SU-DHL-6 (cell line): ENCODE measurements around the gene KIF2A.

Experiments
- EZH2phosphoT487 ChIP-seq: fragments of 200-600 bp; sonication (generic), shearing (Covaris generic); conservative IDR thresholded peaks from 2 replicates; pipeline ENCODE4 v1.6.1; 2018; ENCODE audit warnings: mild to moderate bottlenecking, antibody characterized with exemption, low read length, moderate library complexity, mixed read lengths
- TF ChIP-seq, protein P1 (sequence below): fragments of 200-600 bp; sonication (generic); IDR thresholded peaks from one replicate; pipeline ENCODE4 v1.5.1; 2017; ENCODE audit warnings: antibody characterized with exemption, mild to moderate bottlenecking, low read length, moderate library complexity; ENCODE audit not compliant: insufficient read depth, poor library complexity, severe bottlenecking

GRCh38 chr5:62331921-62332320, 25.9 kb downstream of the KIF2A start:
- TF ChIP-seq, protein P1, sequence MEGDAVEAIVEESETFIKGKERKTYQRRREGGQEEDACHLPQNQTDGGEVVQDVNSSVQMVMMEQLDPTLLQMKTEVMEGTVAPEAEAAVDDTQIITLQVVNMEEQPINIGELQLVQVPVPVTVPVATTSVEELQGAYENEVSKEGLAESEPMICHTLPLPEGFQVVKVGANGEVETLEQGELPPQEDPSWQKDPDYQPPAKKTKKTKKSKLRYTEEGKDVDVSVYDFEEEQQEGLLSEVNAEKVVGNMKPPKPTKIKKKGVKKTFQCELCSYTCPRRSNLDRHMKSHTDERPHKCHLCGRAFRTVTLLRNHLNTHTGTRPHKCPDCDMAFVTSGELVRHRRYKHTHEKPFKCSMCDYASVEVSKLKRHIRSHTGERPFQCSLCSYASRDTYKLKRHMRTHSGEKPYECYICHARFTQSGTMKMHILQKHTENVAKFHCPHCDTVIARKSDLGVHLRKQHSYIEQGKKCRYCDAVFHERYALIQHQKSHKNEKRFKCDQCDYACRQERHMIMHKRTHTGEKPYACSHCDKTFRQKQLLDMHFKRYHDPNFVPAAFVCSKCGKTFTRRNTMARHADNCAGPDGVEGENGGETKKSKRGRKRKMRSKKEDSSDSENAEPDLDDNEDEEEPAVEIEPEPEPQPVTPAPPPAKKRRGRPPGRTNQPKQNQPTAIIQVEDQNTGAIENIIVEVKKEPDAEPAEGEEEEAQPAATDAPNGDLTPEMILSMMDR = no peak
- TF ChIP-seq EZH2phosphoT487 = no peak
